Thyroid gland (tissue), 4 donors: ENCODE results near the gene SPATC1L. TPM values are rescaled to one million over a fixed set of nuclear protein-coding genes. Genes with fewer than 3 reads are reported as not detected.

ENCODE experiments used
- DNase-seq, 2 donors: peaks; one replicate each; pipeline ENCODE4 v3.0.0-alpha.2; 2019
- H3K27ac ChIP-seq, 3 donors: fragments of 200-600 bp; sonication (generic); 1 replicate in 2 of 3; 2 replicates in 1 of 3; pipeline ENCODE4 v1.5.1; 2016 to 2019; ENCODE audit warnings: mild to moderate bottlenecking in 1 of 3, moderate library complexity in 1 of 3
- H3K27me3 ChIP-seq: fragments of 200-600 bp; sonication (generic); one replicate; pipeline ENCODE4 v1.5.1; 2019
- H3K36me3 ChIP-seq, 2 donors: fragments of 200-600 bp; sonication (generic); one replicate each; pipeline ENCODE4 v1.5.1; 2016 to 2019
- H3K4me1 ChIP-seq, 2 donors: fragments of 200-600 bp; sonication (generic); one replicate each; pipeline ENCODE4 v1.5.1; 2017 to 2019
- H3K4me3 ChIP-seq, 3 donors: fragments of 200-600 bp; sonication (generic); replicated peaks in 1 of 3; 1 replicate in 2 of 3; 2 replicates in 1 of 3; pipeline ENCODE4 v1.5.1; 2016; ENCODE audit warnings: mild to moderate bottlenecking in 1 of 3
- H3K9me3 ChIP-seq: fragments of 200-600 bp; sonication (generic); one replicate; pipeline ENCODE4 v1.5.1; 2017
- POLR2A ChIP-seq, 2 donors: fragments of 450-650 bp; IDR thresholded peaks; one replicate each; pipeline ENCODE4 v1.6.1; 2017; ENCODE audit warnings: antibody characterized with exemption in 2 of 2, mild to moderate bottlenecking in 2 of 2, moderate library complexity in 1 of 2
- WGBS, 2 donors: methylation state at CpG; one replicate each; pipeline ENCODE4 v1.1.5; 2017; 5-methylcytosine and 5-hydroxymethylcytosine counted together
- intact Hi-C: fragments of 100-400 bp; cut with DNase I; formaldehyde crosslinking; loops from one replicate; pipeline ENCODE4 v1.15.1; 2023
- total RNA-seq, 4 donors: library from RNA; depleted of rRNA; stranded (reverse); fragments of >200 nt; gene quantifications; one replicate each; pipeline ENCODE4 v1.2.3, GENCODE V29; 2016
- TF ChIP-seq, protein P1 (sequence below), 6 experiments: fragments of 200-600 bp in 3 of 6; fragments of 450-650 bp in 3 of 6; sonication (generic) in 3 of 6; IDR thresholded peaks; one replicate each; pipeline ENCODE4 v1.5.1; 2016 to 2019; ENCODE audit warnings: antibody characterized with exemption in 6 of 6, mild to moderate bottlenecking in 2 of 6, inconsistent platforms in 1 of 6, moderate library complexity in 1 of 6

SPATC1L gene
- total RNA-seq, 4 donors from 2014 or later, result 3.5 to 9.0 (median 5.8) TPM

DNA sequence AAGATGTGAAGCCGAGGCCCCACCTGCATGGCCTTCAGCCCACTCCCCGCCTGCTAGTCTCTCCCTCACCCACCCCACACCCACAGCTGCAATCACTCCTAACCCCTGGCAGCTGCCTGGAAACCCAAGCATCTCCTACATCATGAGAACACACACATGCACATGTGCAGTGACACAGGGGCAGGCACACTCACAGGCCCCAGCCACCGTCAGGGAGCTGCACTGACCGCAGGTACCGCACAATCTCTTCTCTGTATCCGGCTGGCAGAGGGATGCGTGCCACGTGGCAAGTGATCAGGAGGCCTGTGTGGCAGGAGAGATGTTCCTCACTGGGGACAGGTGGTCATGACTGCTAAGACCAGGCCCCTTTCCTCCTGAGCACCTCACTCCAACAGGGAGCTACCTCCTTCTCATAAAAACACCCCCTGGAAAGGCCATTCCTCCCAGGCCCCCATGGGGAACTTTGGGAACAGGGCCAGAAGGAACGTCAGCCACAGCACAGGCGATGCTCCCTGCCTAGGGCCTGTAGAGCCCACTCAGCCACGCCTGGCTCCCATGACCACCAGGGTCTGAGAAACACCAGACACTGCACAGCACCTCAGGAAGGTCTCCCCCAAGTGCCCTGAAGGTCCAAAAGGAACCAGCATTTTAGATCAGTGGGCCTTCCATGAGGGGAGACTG is 38.3 kb upstream of the SPATC1L start:
- no peak overlapping the region for H3K4me3 ChIP-seq
- peaks cover 0 to 9% of the 10 kb centered on the region in 2 donors for H3K36me3 ChIP-seq
- no peaks in the 10 kb centered on the region for H3K27me3 ChIP-seq
- WGBS, 2 donors, result 87 to 91% methylated on average over 10 to 11 of the region's 11 CpGs
- no peaks in the 10 kb centered on the region for H3K9me3 ChIP-seq
- no peak for DNase-seq
- intact Hi-C loops, result no loop called here
- no peak overlapping the region for H3K27ac ChIP-seq
- no peak for TF ChIP-seq POLR2A (IDR thresholded peaks at IDR 0.05)
- TF ChIP-seq, protein P1, sequence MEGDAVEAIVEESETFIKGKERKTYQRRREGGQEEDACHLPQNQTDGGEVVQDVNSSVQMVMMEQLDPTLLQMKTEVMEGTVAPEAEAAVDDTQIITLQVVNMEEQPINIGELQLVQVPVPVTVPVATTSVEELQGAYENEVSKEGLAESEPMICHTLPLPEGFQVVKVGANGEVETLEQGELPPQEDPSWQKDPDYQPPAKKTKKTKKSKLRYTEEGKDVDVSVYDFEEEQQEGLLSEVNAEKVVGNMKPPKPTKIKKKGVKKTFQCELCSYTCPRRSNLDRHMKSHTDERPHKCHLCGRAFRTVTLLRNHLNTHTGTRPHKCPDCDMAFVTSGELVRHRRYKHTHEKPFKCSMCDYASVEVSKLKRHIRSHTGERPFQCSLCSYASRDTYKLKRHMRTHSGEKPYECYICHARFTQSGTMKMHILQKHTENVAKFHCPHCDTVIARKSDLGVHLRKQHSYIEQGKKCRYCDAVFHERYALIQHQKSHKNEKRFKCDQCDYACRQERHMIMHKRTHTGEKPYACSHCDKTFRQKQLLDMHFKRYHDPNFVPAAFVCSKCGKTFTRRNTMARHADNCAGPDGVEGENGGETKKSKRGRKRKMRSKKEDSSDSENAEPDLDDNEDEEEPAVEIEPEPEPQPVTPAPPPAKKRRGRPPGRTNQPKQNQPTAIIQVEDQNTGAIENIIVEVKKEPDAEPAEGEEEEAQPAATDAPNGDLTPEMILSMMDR (IDR thresholded peaks at IDR 0.05), result no peak
- H3K4me1 ChIP-seq, result peaks cover 4 to 8% of the 10 kb centered on the region in 2 donors

DNA sequence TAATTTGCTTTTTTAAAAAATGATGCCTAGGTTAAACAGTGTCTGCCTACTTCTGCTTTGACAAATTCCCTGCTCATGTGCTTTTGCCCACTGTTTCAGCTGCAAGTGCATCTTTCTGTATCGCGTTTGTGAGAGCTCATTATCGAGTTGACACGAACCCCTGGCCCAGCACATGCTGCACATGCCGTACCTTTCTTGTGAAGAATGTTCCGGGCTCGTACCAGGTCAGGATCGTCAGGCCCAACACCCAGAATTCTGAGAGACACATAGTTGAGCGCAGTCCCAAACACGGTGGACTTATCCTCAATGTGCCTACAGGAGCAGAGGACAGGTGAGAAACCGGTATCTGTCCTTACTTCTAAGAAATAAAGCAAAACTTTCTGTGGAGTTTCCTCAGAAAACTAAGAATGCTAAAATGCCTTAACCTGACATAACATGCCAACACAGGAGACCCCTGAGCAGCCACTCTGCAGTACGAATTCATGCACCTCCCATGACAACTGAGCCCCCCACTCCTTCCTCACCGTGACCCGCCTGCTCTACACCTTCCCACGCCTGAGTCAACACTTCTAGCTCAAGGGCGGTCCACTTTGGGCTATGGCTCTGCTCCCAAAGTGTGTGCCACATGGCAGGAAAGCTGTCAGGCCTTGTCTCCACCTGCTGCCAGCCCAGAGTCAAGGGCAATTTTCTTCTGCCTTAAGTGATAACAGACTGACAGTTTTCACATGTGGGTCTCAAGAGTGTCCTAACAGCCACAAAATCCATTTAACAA is 37.6 kb upstream of the SPATC1L start:
- Histone ChIP-seq H3K9me3 (no peaks in the 10 kb centered on the region), H3K27me3 (no peaks in the 10 kb centered on the region), H3K4me1 (peaks cover 0 to under 1% of the 10 kb centered on the region in 2 donors), H3K4me3 (no peak overlapping the region), H3K27ac (no peak overlapping the region), H3K36me3 (peaks cover 0 to 9% of the 10 kb centered on the region in 2 donors)
- DNase-seq, result no peak
- 84 to 91% methylated on average over 16 of the region's 16 CpGs for WGBS, 2 donors
- intact Hi-C loops, result no loop called here
- TF ChIP-seq, protein P1 (IDR thresholded peaks at IDR 0.05), result no peak
- TF ChIP-seq POLR2A (IDR thresholded peaks at IDR 0.05), result no peak

DNA sequence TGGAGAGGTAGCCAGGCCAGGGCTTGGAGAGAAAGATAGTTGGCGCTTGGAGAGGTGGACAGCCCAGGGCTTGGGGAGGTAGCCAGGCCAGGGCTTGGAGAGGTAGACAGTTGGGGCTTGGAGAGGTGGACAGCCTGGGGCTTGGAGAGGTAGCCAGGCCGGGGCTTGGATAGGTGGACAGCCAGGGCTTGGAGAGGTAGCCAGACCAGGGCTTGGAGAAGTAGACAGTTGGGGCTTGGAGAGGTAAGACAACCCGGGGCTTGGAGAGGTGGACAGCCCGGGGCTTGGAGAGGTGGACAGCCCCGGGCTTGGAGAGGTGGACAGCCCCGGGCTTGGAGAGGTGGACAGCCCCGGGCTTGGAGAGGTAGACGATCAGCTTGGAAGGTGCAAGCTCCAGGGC is 36.6 kb upstream of the SPATC1L start:
- no peaks in the 10 kb centered on the region for H3K27me3 ChIP-seq
- TF ChIP-seq POLR2A (IDR thresholded peaks at IDR 0.05), result no peak
- TF ChIP-seq, protein P1 (IDR thresholded peaks at IDR 0.05), result no peak
- no peaks in the 10 kb centered on the region for H3K9me3 ChIP-seq
- H3K36me3 ChIP-seq, result peaks cover 0 to 9% of the 10 kb centered on the region in 2 donors
- no peak for DNase-seq
- WGBS, 2 donors, result 87 to 97% methylated on average over 8 of the region's 8 CpGs
- no peak overlapping the region for H3K27ac ChIP-seq
- intact Hi-C loops, result no loop called here
- no peaks in the 10 kb centered on the region for H3K4me1 ChIP-seq
- H3K4me3 ChIP-seq, result no peak overlapping the region

DNA sequence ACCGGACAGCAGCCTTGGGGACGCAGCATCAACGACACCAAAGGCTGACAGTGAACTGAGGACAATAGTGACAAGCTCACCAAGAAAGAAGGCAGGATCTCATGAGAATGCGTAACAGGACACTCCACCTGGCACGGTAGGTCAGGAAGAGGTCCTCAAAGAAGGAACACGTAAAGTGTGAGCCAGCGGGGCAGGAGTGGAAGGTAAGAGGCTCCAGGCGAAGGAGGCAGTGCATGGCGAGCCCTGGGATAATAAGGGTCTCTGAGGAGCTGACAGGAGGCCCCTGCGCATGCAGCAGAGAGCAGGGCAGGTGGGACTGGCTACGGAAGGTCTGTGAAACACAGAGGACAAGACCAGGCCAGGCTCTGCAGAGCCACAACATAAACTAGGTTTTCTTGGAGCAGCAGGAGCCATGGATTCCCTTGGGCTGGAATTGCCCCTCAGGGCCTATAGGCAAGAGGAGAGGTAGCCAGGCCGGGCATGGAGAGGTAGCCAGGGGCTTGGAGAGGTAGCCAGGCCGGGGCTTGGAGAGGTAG is 36.1 kb upstream of the SPATC1L start:
- no peaks in the 10 kb centered on the region for H3K9me3 ChIP-seq
- 75 to 78% methylated on average over 13 of the region's 13 CpGs for WGBS, 2 donors
- DNase-seq, result no peak
- peaks cover 0 to 9% of the 10 kb centered on the region in 2 donors for H3K36me3 ChIP-seq
- H3K4me1 ChIP-seq, result no peaks in the 10 kb centered on the region
- intact Hi-C loops, result no loop called here
- no peak for TF ChIP-seq POLR2A (IDR thresholded peaks at IDR 0.05)
- TF ChIP-seq, protein P1 (IDR thresholded peaks at IDR 0.05), result no peak
- H3K27ac ChIP-seq, result no peak overlapping the region
- H3K4me3 ChIP-seq, result no peak overlapping the region
- H3K27me3 ChIP-seq, result no peaks in the 10 kb centered on the region
